GM12878 (cell line): ENCODE measurements around the gene DYNLT2.

Experiments
- BCL11A ChIP-seq: IDR thresholded peaks from 2 replicates; pipeline ENCODE4 v1.6.1; 2011; ENCODE audit warnings: low read depth, low read length
- CREM ChIP-seq: IDR thresholded peaks from 2 replicates; pipeline ENCODE4 v1.6.1; 2014; ENCODE audit warnings: antibody characterized with exemption, low read depth
- CTCF ChIP-seq, 3 experiments: IDR thresholded peaks in 2 of 3; conservative IDR thresholded peaks in 1 of 3; 2 replicates each; pipeline ENCODE4 v1.5.1; 2011; ENCODE audit warnings: low read depth in 3 of 3, low read length in 3 of 3, mild to moderate bottlenecking in 3 of 3, control low read depth in 2 of 3, moderate library complexity in 2 of 3, inconsistent platforms in 1 of 3, mixed read lengths in 1 of 3; ENCODE audit not compliant: control insufficient read depth in 2 of 3, insufficient read depth in 1 of 3; ENCODE audit errors: extremely low read depth in 1 of 3
- EP300 ChIP-seq, 2 experiments: fragments of 150-350 bp in 1 of 2; IDR thresholded peaks; 2 replicates each; pipeline ENCODE4 v1.6.1; 2011 to 2012; ENCODE audit warnings: low read depth in 2 of 2, low read length in 2 of 2, borderline replicate concordance in 1 of 2, improper control_type of control experiment in 1 of 2, inconsistent platforms in 1 of 2; ENCODE audit not compliant: control insufficient read depth in 1 of 2
- ESRRA ChIP-seq: IDR thresholded peaks from 2 replicates; pipeline ENCODE4 v1.6.1; 2012; ENCODE audit warnings: mild to moderate bottlenecking, low read length, improper control_type of control experiment
- HCFC1 ChIP-seq: fragments of 150-350 bp; IDR thresholded peaks from 2 replicates; pipeline ENCODE4 v1.6.1; 2014; ENCODE audit warnings: low read length
- IRF3 ChIP-seq: fragments of 450-650 bp; IDR thresholded peaks from 2 replicates; pipeline ENCODE4 v1.6.1; 2014; ENCODE audit warnings: mild to moderate bottlenecking
- KDM1A ChIP-seq: fragments of 200-600 bp; sonication (generic); IDR thresholded peaks from 2 replicates; pipeline ENCODE4 v1.6.1; 2016; ENCODE audit warnings: borderline replicate concordance
- NFYA ChIP-seq: IDR thresholded peaks from 2 replicates; pipeline ENCODE4 v1.6.1; 2011; ENCODE audit warnings: low read depth, mild to moderate bottlenecking, low read length, improper control_type of control experiment, borderline replicate concordance
- POLR2A ChIP-seq: IDR thresholded peaks from 2 replicates; pipeline ENCODE4 v1.6.1; 2011; ENCODE audit warnings: low read depth, mild to moderate bottlenecking, low read length
- SMC3 ChIP-seq: IDR thresholded peaks from 2 replicates; pipeline ENCODE4 v1.6.1; 2011; ENCODE audit warnings: low read length, improper control_type of control experiment, borderline replicate concordance
- SREBF2 ChIP-seq: IDR thresholded peaks from 2 replicates; pipeline ENCODE4 v1.6.1; 2012; ENCODE audit warnings: mild to moderate bottlenecking, low read length
- TAF1 ChIP-seq: IDR thresholded peaks from 2 replicates; pipeline ENCODE4 v1.6.1; 2011; ENCODE audit warnings: mild to moderate bottlenecking, low read depth, low read length, borderline replicate concordance
- YY1 ChIP-seq: IDR thresholded peaks from 2 replicates; pipeline ENCODE4 v1.6.1; 2011; ENCODE audit warnings: low read depth, mild to moderate bottlenecking, low read length

- TF ChIP-seq POLR2A (no peak), SMC3 (no peak), EP300 (IDR thresholded peaks at IDR 0.05; ENCODE audit: borderline replicate concordance in 1 of 2, control insufficient read depth in 1 of 2, low read depth in 2 of 2, low read length in 2 of 2) (no peak), BCL11A (no peak), HCFC1 (no peak), SREBF2 (no peak), CTCF (IDR thresholded peaks at IDR 0.05 in 2 of 3, conservative IDR thresholded peaks at IDR 0.05 in 1 of 3; ENCODE audit: control insufficient read depth in 2 of 3, extremely low read depth in 1 of 3, insufficient read depth in 1 of 3, low read depth in 3 of 3, low read length in 3 of 3) (no peak), YY1 (no peak), NFYA (no peak), ESRRA (no peak), TAF1 (no peak), IRF3 (no peak), KDM1A (no peak), CREM (no peak)
These were observed 12.3 kb downstream of the DYNLT2 start for GRCh38 chr6:169738976-169739529.
